ENCODE results near the gene BMPR1B. TPM values are rescaled to one million over a fixed set of nuclear protein-coding genes. Genes with fewer than 3 reads are reported as not detected.

BMPR1B gene
- total RNA-seq, 1 experiment from 2014 or later, result 0.35 TPM

- Histone ChIP-seq H3T11ph (ENCODE audit: low read length) (no peak overlapping the region), H4K20me1 (ENCODE audit: control insufficient read depth, insufficient read depth, insufficient read length) (no peaks in the 10 kb centered on the region), H4K5ac (ENCODE audit: insufficient read length, low read depth, low read length) (no peak overlapping the region), H3K56ac (ENCODE audit: insufficient read length, low read depth, low read length) (no peak overlapping the region), H3K4me2 (ENCODE audit: insufficient read depth, insufficient read length, low read length) (no peak overlapping the region), H3K79me1 (ENCODE audit: insufficient read depth, low read depth, low read length, poor library complexity, severe bottlenecking) (no peaks in the 10 kb centered on the region), H3K9ac (ENCODE audit: extremely low read depth, insufficient read length, low read length) (no peak overlapping the region), H3K79me2 (ENCODE audit: insufficient read depth, low read length) (no peaks in the 10 kb centered on the region), H2BK5ac (ENCODE audit: insufficient read length, low read length) (no peak overlapping the region), H3K14ac (ENCODE audit: insufficient read depth, low read length) (no peak overlapping the region), H3K27ac (ENCODE audit: insufficient read length, low read depth, low read length) (no peak overlapping the region), H4K8ac (replicated peaks; ENCODE audit: insufficient read length, low read depth, low read length) (no peak overlapping the region), H2AFZ (ENCODE audit: low read length) (no peak overlapping the region), H2BK120ac (ENCODE audit: low read depth, low read length, poor library complexity, severe bottlenecking) (no peak overlapping the region), H3K18ac (ENCODE audit: insufficient read length, low read depth, low read length) (no peak overlapping the region), H2AK5ac (ENCODE audit: insufficient read length, low read length) (no peak overlapping the region), H3K23ac (ENCODE audit: insufficient read length, low read depth, low read length) (no peak overlapping the region), H2BK20ac (ENCODE audit: low read depth, low read length, poor library complexity, severe bottlenecking) (no peak overlapping the region), H3K4ac (ENCODE audit: low read depth, low read length) (no peak overlapping the region), H3K4me1 (ENCODE audit: insufficient read depth, low read length) (no peaks in the 10 kb centered on the region), H3K23me2 (ENCODE audit: insufficient read length, low read depth, low read length, poor library complexity, severe bottlenecking) (no peaks in the 10 kb centered on the region), H4K91ac (ENCODE audit: insufficient read length, low read depth, low read length) (no peak overlapping the region), H3K27me3 (ENCODE audit: insufficient read depth, low read length) (no peaks in the 10 kb centered on the region), H2BK12ac (ENCODE audit: insufficient read length, low read depth, low read length) (no peak overlapping the region), H2BK15ac (ENCODE audit: low read depth, low read length) (no peak overlapping the region), H3K9me3 (ENCODE audit: control insufficient read depth, low read depth, low read length) (no peaks in the 10 kb centered on the region)
- Mint-ChIP-seq H3K36me3 (ENCODE audit: insufficient read depth in 1 of 3, low read depth in 3 of 3) (no peaks in the 10 kb centered on the region), H3K9me3 (no peaks in the 10 kb centered on the region), H3K4me3 (no peak overlapping the region), H3K4me1 (peaks cover 0 to 5% of the 10 kb centered on the region in 2 experiments; a peak in 2 of 4 replicates), H3K27me3 (ENCODE audit: low read depth) (no peaks in the 10 kb centered on the region), H3K27ac (no peak overlapping the region)
- TF ChIP-seq CTCF (conservative IDR thresholded peaks at IDR 0.05), result no peak
- WGBS (ENCODE audit: extremely low coverage, insufficient read length, low lambda C conversion rate), result no CpG with 5 or more reads among the region's 3 CpGs
- no peak for DNase-seq
Observed at GRCh38 chr4:95092766-95093165, 335.0 kb downstream of the BMPR1B start.

Measured in H9 (cell line).